ENCODE measurements around the gene SHISAL2A.

DNA sequence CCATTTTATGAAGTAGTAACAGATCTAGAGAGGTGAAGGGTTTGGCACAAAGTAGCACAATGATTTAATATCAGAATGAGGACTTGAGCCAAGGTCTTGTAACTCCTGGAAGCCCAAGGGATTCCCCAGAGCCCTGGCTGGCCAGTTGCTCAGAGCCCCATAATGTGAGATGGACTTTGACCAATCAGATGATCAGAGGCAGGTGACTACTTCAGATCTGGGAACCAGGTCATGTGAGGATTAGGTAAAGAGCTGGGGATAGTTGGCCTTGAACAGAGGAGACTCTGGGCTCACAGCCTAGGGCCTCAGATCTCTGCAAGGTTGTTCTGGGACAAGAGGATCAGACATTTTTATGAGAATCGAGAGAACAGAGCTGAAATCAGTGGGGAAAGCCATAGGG lies 18.9 kb downstream of the SHISAL2A start:
- TF ChIP-seq, protein P1, sequence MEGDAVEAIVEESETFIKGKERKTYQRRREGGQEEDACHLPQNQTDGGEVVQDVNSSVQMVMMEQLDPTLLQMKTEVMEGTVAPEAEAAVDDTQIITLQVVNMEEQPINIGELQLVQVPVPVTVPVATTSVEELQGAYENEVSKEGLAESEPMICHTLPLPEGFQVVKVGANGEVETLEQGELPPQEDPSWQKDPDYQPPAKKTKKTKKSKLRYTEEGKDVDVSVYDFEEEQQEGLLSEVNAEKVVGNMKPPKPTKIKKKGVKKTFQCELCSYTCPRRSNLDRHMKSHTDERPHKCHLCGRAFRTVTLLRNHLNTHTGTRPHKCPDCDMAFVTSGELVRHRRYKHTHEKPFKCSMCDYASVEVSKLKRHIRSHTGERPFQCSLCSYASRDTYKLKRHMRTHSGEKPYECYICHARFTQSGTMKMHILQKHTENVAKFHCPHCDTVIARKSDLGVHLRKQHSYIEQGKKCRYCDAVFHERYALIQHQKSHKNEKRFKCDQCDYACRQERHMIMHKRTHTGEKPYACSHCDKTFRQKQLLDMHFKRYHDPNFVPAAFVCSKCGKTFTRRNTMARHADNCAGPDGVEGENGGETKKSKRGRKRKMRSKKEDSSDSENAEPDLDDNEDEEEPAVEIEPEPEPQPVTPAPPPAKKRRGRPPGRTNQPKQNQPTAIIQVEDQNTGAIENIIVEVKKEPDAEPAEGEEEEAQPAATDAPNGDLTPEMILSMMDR (IDR thresholded peaks at IDR 0.05): no peak
- no peak for TF ChIP-seq POLR2A (IDR thresholded peaks at IDR 0.05)
